MM.1S (cell line): Measurements from ENCODE around the gene PCDHGA4.

Experiments used
- DNase-seq: peaks from one replicate; pipeline ENCODE4 v3.0.0-alpha.2; 2015
- H2AFZ ChIP-seq: fragments of 300-600 bp; sonication (generic); 2 replicates; pipeline ENCODE4 v1.6.0; 2016; ENCODE audit warnings: antibody characterized with exemption, low read length
- H3F3A ChIP-seq: fragments of 300-600 bp; sonication (generic); 2 replicates; pipeline ENCODE4 v1.6.1; 2016; ENCODE audit warnings: mild to moderate bottlenecking, antibody characterized with exemption, low read length, moderate library complexity, mixed read lengths; ENCODE audit not compliant: insufficient read depth
- H3K27ac ChIP-seq: fragments of 300-600 bp; sonication (generic); 2 replicates; pipeline ENCODE4 v1.5.1; 2016; ENCODE audit warnings: mild to moderate bottlenecking, low read length
- H3K27me3 ChIP-seq: fragments of 300-600 bp; sonication (generic); replicated peaks from 2 replicates; pipeline ENCODE4 v1.6.0; 2016; ENCODE audit warnings: low read length; ENCODE audit not compliant: insufficient read depth
- H3K36me3 ChIP-seq: fragments of 300-600 bp; sonication (generic); replicated peaks from 2 replicates; pipeline ENCODE4 v1.6.1; 2016; ENCODE audit warnings: mild to moderate bottlenecking, low read length, mixed read lengths; ENCODE audit not compliant: insufficient read depth
- H3K4me1 ChIP-seq: fragments of 300-600 bp; sonication (generic); 2 replicates; pipeline ENCODE4 v1.6.1; 2016; ENCODE audit warnings: low read length, mixed read lengths
- H3K4me2 ChIP-seq: fragments of 300-600 bp; sonication (generic); 2 replicates; pipeline ENCODE4 v1.6.0; 2016; ENCODE audit warnings: low read depth, low read length
- H3K4me3 ChIP-seq: fragments of 300-600 bp; sonication (generic); 2 replicates; pipeline ENCODE4 v1.5.1; 2016; ENCODE audit warnings: low read length, mixed read lengths
- H3K79me2 ChIP-seq: fragments of 300-600 bp; sonication (generic); 2 replicates; pipeline ENCODE4 v1.6.1; 2016; ENCODE audit warnings: mixed run types, low read length, mixed read lengths
- H3K9ac ChIP-seq: fragments of 300-600 bp; sonication (generic); 2 replicates; pipeline ENCODE4 v1.6.1; 2016; ENCODE audit warnings: low read length, mixed read lengths
- H3K9me2 ChIP-seq: fragments of 300-600 bp; sonication (generic); replicated peaks from 2 replicates; pipeline ENCODE4 v1.6.1; 2016; ENCODE audit warnings: mild to moderate bottlenecking, low read length, mixed read lengths; ENCODE audit not compliant: insufficient read depth
- H3K9me3 ChIP-seq: fragments of 300-600 bp; sonication (generic); replicated peaks from 2 replicates; pipeline ENCODE4 v1.6.1; 2016; ENCODE audit warnings: mild to moderate bottlenecking, low read length, mixed read lengths; ENCODE audit not compliant: insufficient read depth
- H4K20me1 ChIP-seq: fragments of 300-600 bp; sonication (generic); 2 replicates; pipeline ENCODE4 v1.6.1; 2016; ENCODE audit warnings: mild to moderate bottlenecking, low read length, moderate library complexity, mixed read lengths; ENCODE audit not compliant: insufficient read depth
- CTCF ChIP-seq: fragments of 300-600 bp; sonication (generic); IDR thresholded peaks from 2 replicates; pipeline ENCODE4 v1.5.1; 2016; ENCODE audit warnings: antibody characterized with exemption, low read length, mixed read lengths
- EZH2 ChIP-seq: fragments of 300-600 bp; sonication (generic); optimal IDR thresholded peaks from 2 replicates; pipeline ENCODE3; 2017; ENCODE audit warnings: low read depth, mild to moderate bottlenecking, antibody characterized with exemption, low read length, mixed read lengths
- EZH2phosphoT487 ChIP-seq: fragments of 300-600 bp; sonication (generic); IDR thresholded peaks from 2 replicates; pipeline ENCODE4 v1.6.1; 2018; ENCODE audit warnings: antibody characterized with exemption, low read length

The PCDHGA4 gene

GRCh38 chr5:141355641-141356040 lies 820 bp downstream of the PCDHGA4 start:
- H3K27ac ChIP-seq, result no peak overlapping the region
- H3K9ac ChIP-seq, result no peak overlapping the region
- no peaks in the 10 kb centered on the region for H3K4me1 ChIP-seq
- no peaks in the 10 kb centered on the region for H3F3A ChIP-seq
- no peaks in the 10 kb centered on the region for H4K20me1 ChIP-seq
- H3K4me2 ChIP-seq, result no peak overlapping the region
- no peaks in the 10 kb centered on the region for H3K9me3 ChIP-seq
- H3K27me3 ChIP-seq, result 0 out of 2 replicates have a peak, but pooled peaks cover 3% of the 10 kb centered on the region
- no peak overlapping the region for H3K4me3 ChIP-seq
- TF ChIP-seq EZH2 (no peak), CTCF (no peak), EZH2phosphoT487 (no peak)
- H3K79me2 ChIP-seq, result no peaks in the 10 kb centered on the region
- no peak for DNase-seq
- H3K9me2 ChIP-seq, result no peaks in the 10 kb centered on the region
- no peak overlapping the region for H2AFZ ChIP-seq
- no peaks in the 10 kb centered on the region for H3K36me3 ChIP-seq

- H3K36me3 ChIP-seq, result no peaks in the 10 kb centered on the region
- H3K27me3 ChIP-seq, result no peaks in the 10 kb centered on the region
- H3K9ac ChIP-seq, result no peak overlapping the region
- no peak overlapping the region for H2AFZ ChIP-seq
- no peaks in the 10 kb centered on the region for H3K79me2 ChIP-seq
- no peaks in the 10 kb centered on the region for H3K9me3 ChIP-seq
- DNase-seq, result no peak
- no peaks in the 10 kb centered on the region for H3K9me2 ChIP-seq
- H3F3A ChIP-seq, result no peaks in the 10 kb centered on the region
- H3K4me2 ChIP-seq, result no peak overlapping the region
- no peaks in the 10 kb centered on the region for H3K4me1 ChIP-seq
- TF ChIP-seq EZH2phosphoT487, result no peak
- H4K20me1 ChIP-seq, result no peaks in the 10 kb centered on the region
- no peak overlapping the region for H3K27ac ChIP-seq
- H3K4me3 ChIP-seq, result no peak overlapping the region
Observed at GRCh38 chr5:141356133-141356532, 1.3 kb downstream of the PCDHGA4 start.

GRCh38 chr5:141356950-141357349 lies 2.1 kb downstream of the PCDHGA4 start:
- no peaks in the 10 kb centered on the region for H3K9me2 ChIP-seq
- H3K9me3 ChIP-seq, result no peaks in the 10 kb centered on the region
- H3K9ac ChIP-seq, result no peak overlapping the region
- TF ChIP-seq EZH2 (no peak), CTCF (no peak), EZH2phosphoT487 (no peak)
- no peak for DNase-seq
- H3K79me2 ChIP-seq, result no peaks in the 10 kb centered on the region
- H4K20me1 ChIP-seq, result no peaks in the 10 kb centered on the region
- H3K4me3 ChIP-seq, result no peak overlapping the region
- no peaks in the 10 kb centered on the region for H3K36me3 ChIP-seq
- H3K4me1 ChIP-seq, result no peaks in the 10 kb centered on the region
- no peaks in the 10 kb centered on the region for H3K27me3 ChIP-seq
- H2AFZ ChIP-seq, result no peak overlapping the region
- H3F3A ChIP-seq, result no peaks in the 10 kb centered on the region
- H3K4me2 ChIP-seq, result no peak overlapping the region
- no peak overlapping the region for H3K27ac ChIP-seq

GRCh38 chr5:141359790-141360426 lies 5.1 kb downstream of the PCDHGA4 start, which contains the start of gene PCDHGB2:
PCDHGB2 (plus strand) TSS chr5:141359994; CDS start chr5:141360136, 142 bp downstream.
- no peaks in the 10 kb centered on the region for H3K79me2 ChIP-seq
- no peaks in the 10 kb centered on the region; the same call in 1 of the 2 replicates for H3K27me3 ChIP-seq
- H4K20me1 ChIP-seq, result no peaks in the 10 kb centered on the region
- no peak within 1 kb of the TSS for H3K27ac ChIP-seq
- H3K9me3 ChIP-seq, result no peaks in the 10 kb centered on the region
- H3K4me1 ChIP-seq, result no peaks in the 10 kb centered on the region
- no peak within 1 kb of the TSS for H3K9ac ChIP-seq
- DNase-seq, result peak; percentile 50
- TF ChIP-seq CTCF (peak; percentile 46), EZH2 (no peak)
- H3K36me3 ChIP-seq, result no peaks in the 10 kb centered on the region
- no peaks in the 10 kb centered on the region for H3F3A ChIP-seq
- peak within 1 kb of the TSS; percentile 46 for H3K4me2 ChIP-seq
- peak within 1 kb of the TSS; percentile 55; the same call in 1 of the 2 replicates for H2AFZ ChIP-seq
- H3K4me3 ChIP-seq, result peak within 1 kb of the TSS; percentile 48
- H3K9me2 ChIP-seq, result no peaks in the 10 kb centered on the region
